NCI-H345 (cell line): ENCODE measurements around the gene PGAP1.
A peak's percentile ranks its signal among the peaks of the same experiment; 100 is the strongest.

ENCODE experiments used
- DNase-seq: peaks from one replicate; lab custom pipeline; 2025; lab: John Stamatoyannopoulos, UW

The PGAP1 gene, protein sequence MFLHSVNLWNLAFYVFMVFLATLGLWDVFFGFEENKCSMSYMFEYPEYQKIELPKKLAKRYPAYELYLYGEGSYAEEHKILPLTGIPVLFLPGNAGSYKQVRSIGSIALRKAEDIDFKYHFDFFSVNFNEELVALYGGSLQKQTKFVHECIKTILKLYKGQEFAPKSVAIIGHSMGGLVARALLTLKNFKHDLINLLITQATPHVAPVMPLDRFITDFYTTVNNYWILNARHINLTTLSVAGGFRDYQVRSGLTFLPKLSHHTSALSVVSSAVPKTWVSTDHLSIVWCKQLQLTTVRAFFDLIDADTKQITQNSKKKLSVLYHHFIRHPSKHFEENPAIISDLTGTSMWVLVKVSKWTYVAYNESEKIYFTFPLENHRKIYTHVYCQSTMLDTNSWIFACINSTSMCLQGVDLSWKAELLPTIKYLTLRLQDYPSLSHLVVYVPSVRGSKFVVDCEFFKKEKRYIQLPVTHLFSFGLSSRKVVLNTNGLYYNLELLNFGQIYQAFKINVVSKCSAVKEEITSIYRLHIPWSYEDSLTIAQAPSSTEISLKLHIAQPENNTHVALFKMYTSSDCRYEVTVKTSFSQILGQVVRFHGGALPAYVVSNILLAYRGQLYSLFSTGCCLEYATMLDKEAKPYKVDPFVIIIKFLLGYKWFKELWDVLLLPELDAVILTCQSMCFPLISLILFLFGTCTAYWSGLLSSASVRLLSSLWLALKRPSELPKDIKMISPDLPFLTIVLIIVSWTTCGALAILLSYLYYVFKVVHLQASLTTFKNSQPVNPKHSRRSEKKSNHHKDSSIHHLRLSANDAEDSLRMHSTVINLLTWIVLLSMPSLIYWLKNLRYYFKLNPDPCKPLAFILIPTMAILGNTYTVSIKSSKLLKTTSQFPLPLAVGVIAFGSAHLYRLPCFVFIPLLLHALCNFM

GRCh38 chr2:196926562-196927375 is at the start of gene PGAP1:
Gene PGAP1, minus strand, starts transcription at chr2:196926707. Its CDS starts 91 bp downstream, at chr2:196926616.
- DNase-seq = peak; percentile 93

GRCh38 chr2:196974970-196975369 is 48.5 kb upstream of the PGAP1 start:
- no peak for DNase-seq

- no peak for DNase-seq
Measured at GRCh38 chr2:196971574-196972279, 45.2 kb upstream of the PGAP1 start.

GRCh38 chr2:196970099-196970498 is 43.6 kb upstream of the PGAP1 start:
- DNase-seq = no peak

DNA sequence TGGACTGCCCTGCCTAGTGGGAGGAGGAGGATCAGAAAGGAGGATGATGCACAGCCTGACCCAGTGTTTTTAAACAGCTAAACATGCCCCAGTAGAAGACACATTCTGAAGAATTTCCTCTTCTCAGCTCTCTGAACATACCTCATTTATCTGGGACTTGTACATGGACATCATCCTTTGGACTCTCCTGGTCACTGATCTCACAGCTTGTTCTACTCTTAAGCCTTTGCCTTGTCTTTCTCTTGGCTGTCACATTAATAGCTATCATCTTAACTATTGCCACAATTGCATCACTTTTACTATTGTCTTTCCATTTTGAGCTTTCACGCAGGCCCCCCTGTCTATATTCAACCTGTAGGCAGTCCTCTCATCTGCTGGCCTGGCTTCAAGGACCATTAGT is 42.0 kb upstream of the PGAP1 start:
- no peak for DNase-seq

GRCh38 chr2:196967775-196968174 is 41.3 kb upstream of the PGAP1 start:
- DNase-seq = no peak

- no peak for DNase-seq
Measured at GRCh38 chr2:196967116-196967515, 40.6 kb upstream of the PGAP1 start.

GRCh38 chr2:196966061-196966460 is 39.6 kb upstream of the PGAP1 start:
- no peak for DNase-seq

GRCh38 chr2:196965651-196966050 is 39.1 kb upstream of the PGAP1 start:
- no peak for DNase-seq

DNA sequence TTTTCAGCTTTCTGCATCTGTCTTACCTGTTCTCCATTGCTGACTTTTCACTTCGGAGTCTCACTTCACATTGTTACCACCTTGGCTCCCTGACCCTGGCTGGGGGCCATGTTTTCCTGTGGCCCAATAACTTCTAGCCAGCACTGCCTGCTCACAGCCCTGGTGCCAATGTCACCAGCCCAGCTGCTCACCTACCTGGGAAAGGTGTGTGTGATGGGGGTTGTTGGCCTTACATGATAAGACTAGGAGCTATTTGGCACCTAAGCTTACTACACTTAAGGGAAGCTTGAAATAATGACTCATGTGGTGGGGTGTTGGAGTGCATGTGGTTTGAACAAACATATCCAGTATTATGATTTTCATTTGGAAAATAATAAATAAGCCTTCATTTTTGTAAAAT is 37.5 kb upstream of the PGAP1 start:
- no peak for DNase-seq

DNA sequence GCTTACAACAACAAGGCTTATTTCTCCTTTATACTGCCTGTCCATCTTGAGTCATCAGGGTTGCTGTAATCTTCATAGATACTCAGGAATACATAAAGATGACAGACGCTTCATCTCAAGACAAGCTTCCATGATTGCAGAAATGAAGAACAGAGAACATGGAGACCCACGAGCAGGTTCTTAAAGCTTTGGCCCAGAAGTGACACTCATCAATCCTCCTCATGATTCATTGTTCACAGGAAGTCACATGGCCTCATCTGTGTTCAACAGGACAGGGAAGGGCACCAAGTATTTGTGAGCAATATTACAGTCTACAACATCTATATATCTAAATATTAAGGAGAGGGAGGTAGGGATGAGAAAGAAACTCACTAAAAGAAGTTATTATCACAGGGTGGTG is 36.5 kb upstream of the PGAP1 start:
- DNase-seq = no peak

- no peak for DNase-seq
Measured at GRCh38 chr2:196962325-196962724, 35.8 kb upstream of the PGAP1 start.

GRCh38 chr2:196961889-196962288 is 35.4 kb upstream of the PGAP1 start:
- no peak for DNase-seq

- DNase-seq = peak; percentile 15
Measured at GRCh38 chr2:196959734-196960338, 33.3 kb upstream of the PGAP1 start.

DNA sequence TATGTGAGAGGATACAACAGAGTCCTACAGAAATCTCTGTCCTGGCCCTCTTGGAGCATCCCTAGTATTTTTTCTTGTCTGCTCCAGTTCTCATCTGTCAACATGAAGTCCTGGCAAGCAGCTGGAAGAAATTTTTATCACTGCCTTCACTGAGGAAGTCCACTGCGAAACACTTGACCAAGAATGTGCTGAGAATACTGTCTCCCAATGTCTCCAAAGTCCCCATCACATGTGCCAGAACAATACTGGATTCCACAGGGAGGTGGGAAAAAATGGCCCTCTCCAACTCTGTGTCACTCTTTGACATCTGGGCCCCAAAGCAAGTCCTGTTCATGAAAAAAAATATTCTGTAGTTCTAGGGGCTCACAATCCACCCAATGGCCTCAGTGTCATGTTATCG is 32.8 kb upstream of the PGAP1 start:
- no peak for DNase-seq

- no peak for DNase-seq
Measured at GRCh38 chr2:196957881-196958525, 31.5 kb upstream of the PGAP1 start.

DNA sequence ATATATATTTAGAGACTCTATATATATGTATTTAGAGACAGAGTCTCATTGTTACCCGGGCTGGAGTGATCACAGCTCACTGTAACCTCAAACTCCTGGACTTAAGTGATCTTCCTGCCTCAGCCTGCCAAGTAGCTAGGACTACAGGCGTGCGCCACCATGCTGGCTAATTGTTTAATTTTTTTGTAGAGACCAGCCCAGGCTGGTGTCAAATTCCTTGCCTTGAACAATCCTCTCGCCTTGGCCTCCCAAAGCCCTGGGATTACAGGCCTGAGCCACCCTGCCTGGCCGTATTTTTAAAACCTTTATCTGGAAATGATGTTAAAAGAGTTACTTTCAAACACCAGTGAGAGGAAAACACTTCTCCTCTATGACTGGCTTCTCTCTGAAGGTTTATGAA is 30.9 kb upstream of the PGAP1 start:
- DNase-seq = no peak

- DNase-seq = no peak
Measured at GRCh38 chr2:196956069-196956468, 29.6 kb upstream of the PGAP1 start.

- DNase-seq = peak; percentile 21
Measured at GRCh38 chr2:196955036-196955435, 28.5 kb upstream of the PGAP1 start.

- peak; percentile 84 for DNase-seq
Measured at GRCh38 chr2:196954001-196954400, 27.5 kb upstream of the PGAP1 start.

- no peak for DNase-seq
Measured at GRCh38 chr2:196952936-196953335, 26.4 kb upstream of the PGAP1 start.
